Keratinocyte (primary cell): ENCODE data around the gene IL31RA. TPM values are rescaled to one million over a fixed set of nuclear protein-coding genes. Genes with fewer than 3 reads are reported as not detected.

Source experiments
- DNase-seq: peaks from one replicate; pipeline ENCODE4 v3.0.0-alpha.2; 2011; ENCODE audit warnings: low read depth, missing footprints, low spot score
- FAIRE-seq: peaks from 2 replicates; lab custom pipeline; 2011; peaks lifted over from hg19 to GRCh38; lab: Jason Lieb, UNC
- H2AFZ ChIP-seq: 2 replicates; pipeline ENCODE4 v1.6.0; 2012; ENCODE audit warnings: low read length, control low read depth, inconsistent platforms; ENCODE audit not compliant: control insufficient read depth
- H3K27ac ChIP-seq: 2 replicates; pipeline ENCODE4 v1.5.1; 2011; ENCODE audit warnings: low read length; ENCODE audit not compliant: control insufficient read depth, insufficient read depth
- H3K27me3 ChIP-seq: 3 replicates; pipeline ENCODE4 v1.6.0; 2011; ENCODE audit warnings: low read length; ENCODE audit not compliant: control insufficient read depth, insufficient read depth; ENCODE audit errors: extremely low read depth
- H3K36me3 ChIP-seq, 2 experiments: 2 replicates in 1 of 2; 3 replicates in 1 of 2; pipeline ENCODE4 v1.5.1; 2011; ENCODE audit warnings: low read length in 2 of 2, mild to moderate bottlenecking in 1 of 2; ENCODE audit not compliant: control insufficient read depth in 2 of 2, insufficient read depth in 2 of 2; ENCODE audit errors: extremely low read depth in 1 of 2
- H3K4me1 ChIP-seq: 3 replicates; pipeline ENCODE4 v1.5.1; 2011; ENCODE audit warnings: low read length; ENCODE audit not compliant: control insufficient read depth, insufficient read depth; ENCODE audit errors: extremely low read depth
- H3K4me2 ChIP-seq: 3 replicates; pipeline ENCODE4 v1.6.0; 2011; ENCODE audit warnings: low read depth, low read length; ENCODE audit not compliant: control insufficient read depth, insufficient read depth; ENCODE audit errors: extremely low read depth
- H3K4me3 ChIP-seq, 3 experiments: fragments of 200-600 bp in 1 of 3; sonication (generic) in 1 of 3; 2 replicates in 2 of 3; 3 replicates in 1 of 3; pipeline ENCODE4 v1.5.1; 2011 to 2016; ENCODE audit warnings: low read length in 3 of 3, mild to moderate bottlenecking in 3 of 3, control low read depth in 2 of 3, inconsistent platforms in 1 of 3, low read depth in 1 of 3, mixed read lengths in 1 of 3, mixed run types in 1 of 3, moderate library complexity in 1 of 3; ENCODE audit not compliant: control insufficient read depth in 2 of 3, insufficient read depth in 2 of 3; ENCODE audit errors: extremely low read depth in 1 of 3
- H3K79me2 ChIP-seq: 2 replicates; pipeline ENCODE4 v1.6.0; 2012; ENCODE audit warnings: low read length; ENCODE audit not compliant: control insufficient read depth, insufficient read depth
- H3K9ac ChIP-seq: 3 replicates; pipeline ENCODE4 v1.6.0; 2011; ENCODE audit warnings: low read length; ENCODE audit not compliant: control insufficient read depth, insufficient read depth; ENCODE audit errors: extremely low read depth
- H3K9me1 ChIP-seq: 3 replicates; pipeline ENCODE4 v1.6.0; 2011; ENCODE audit warnings: low read length; ENCODE audit not compliant: control insufficient read depth, insufficient read depth; ENCODE audit errors: extremely low read depth
- H3K9me3 ChIP-seq: 2 replicates; pipeline ENCODE4 v1.5.1; 2012; ENCODE audit warnings: low read depth, low read length; ENCODE audit not compliant: control insufficient read depth
- H4K20me1 ChIP-seq: 3 replicates; pipeline ENCODE4 v1.6.0; 2011; ENCODE audit warnings: low read length; ENCODE audit not compliant: control insufficient read depth, insufficient read depth; ENCODE audit errors: extremely low read depth
- EZH2 ChIP-seq: IDR thresholded peaks from one replicate; pipeline ENCODE4 v1.6.1; 2012; ENCODE audit warnings: inconsistent platforms, mild to moderate bottlenecking, low read length, moderate library complexity
- dilution Hi-C: fragments of 300-500 bp; cut with MboI; formaldehyde crosslinking; loops from one replicate; pipeline ENCODE4 v1.7.0; 2020; ENCODE audit warnings: low sequenced_read_pairs; ENCODE audit not compliant: extremely low pct_ligation_motif_present
- polyA plus RNA-seq, 5 experiments: library from polyadenylated mRNA; depleted of rRNA in 3 of 5; stranded (reverse) in 3 of 5; stranded (forward) in 1 of 5; unstranded in 1 of 5; fragments of >200 nt; gene quantifications; 1 replicate in 1 of 5; 2 replicates in 3 of 5; 3 replicates in 1 of 5; pipeline versions ENCODE4 v1.2.1 to v1.2.3, GENCODE V29; 2011 to 2012; ENCODE audit warnings: missing spikeins in 2 of 5, low read depth in 1 of 5, low replicate concordance in 1 of 5
- TF ChIP-seq, protein P1 (sequence below), 3 experiments: IDR thresholded peaks in 1 of 3; conservative IDR thresholded peaks in 1 of 3; optimal IDR thresholded peaks in 1 of 3; 2 replicates in 2 of 3; 3 replicates in 1 of 3; pipeline versions ENCODE3 to v1.5.1; 2011; ENCODE audit warnings: low read length in 3 of 3, mild to moderate bottlenecking in 3 of 3, moderate library complexity in 2 of 3, control low read depth in 1 of 3, inconsistent platforms in 1 of 3; ENCODE audit not compliant: insufficient read depth in 2 of 3; ENCODE audit errors: extremely low read depth in 1 of 3

IL31RA gene
- polyA plus RNA-seq, 1 donor (not counting 4 experiments of a cell fraction or from before 2014, with no cell fraction given), result 6.0 TPM

DNA sequence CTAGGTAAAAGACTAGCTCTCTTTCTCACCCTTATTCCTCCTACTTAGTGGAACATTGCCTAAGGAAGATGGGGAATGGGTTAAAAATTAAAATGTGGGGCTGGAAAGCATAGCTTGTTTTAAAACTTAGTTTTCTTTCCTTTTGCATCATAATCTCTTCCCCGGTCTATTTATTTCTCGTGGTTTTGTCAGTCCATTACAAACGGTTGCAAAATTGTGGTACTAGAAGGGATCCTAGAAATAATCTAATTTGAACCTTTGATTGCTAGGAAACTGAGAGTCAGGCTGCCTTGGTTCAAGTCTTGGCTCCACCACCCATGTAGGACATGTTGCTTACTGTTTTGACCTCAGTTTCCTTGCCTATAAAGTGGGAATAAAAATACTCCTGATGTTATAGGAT lies 1.3 kb downstream of the IL31RA start:
- Histone ChIP-seq H3K9ac (no peak overlapping the region), H3K79me2 (no peaks in the 10 kb centered on the region), H3K9me1 (no peaks in the 10 kb centered on the region), H3K36me3 (no peaks in the 10 kb centered on the region), H3K4me1 (peaks cover 33% of the 10 kb centered on the region), H2AFZ (no peak overlapping the region), H4K20me1 (no peaks in the 10 kb centered on the region), H3K27ac (peak overlapping the region; percentile 73), H3K27me3 (no peaks in the 10 kb centered on the region), H3K4me3 (no peak overlapping the region), H3K4me2 (peak overlapping the region; percentile 75), H3K9me3 (no peaks in the 10 kb centered on the region)
- FAIRE-seq (no peak), DNase-seq (no peak)
- dilution Hi-C loops, result no loop called here
- no peak for TF ChIP-seq EZH2
- TF ChIP-seq, protein P1, sequence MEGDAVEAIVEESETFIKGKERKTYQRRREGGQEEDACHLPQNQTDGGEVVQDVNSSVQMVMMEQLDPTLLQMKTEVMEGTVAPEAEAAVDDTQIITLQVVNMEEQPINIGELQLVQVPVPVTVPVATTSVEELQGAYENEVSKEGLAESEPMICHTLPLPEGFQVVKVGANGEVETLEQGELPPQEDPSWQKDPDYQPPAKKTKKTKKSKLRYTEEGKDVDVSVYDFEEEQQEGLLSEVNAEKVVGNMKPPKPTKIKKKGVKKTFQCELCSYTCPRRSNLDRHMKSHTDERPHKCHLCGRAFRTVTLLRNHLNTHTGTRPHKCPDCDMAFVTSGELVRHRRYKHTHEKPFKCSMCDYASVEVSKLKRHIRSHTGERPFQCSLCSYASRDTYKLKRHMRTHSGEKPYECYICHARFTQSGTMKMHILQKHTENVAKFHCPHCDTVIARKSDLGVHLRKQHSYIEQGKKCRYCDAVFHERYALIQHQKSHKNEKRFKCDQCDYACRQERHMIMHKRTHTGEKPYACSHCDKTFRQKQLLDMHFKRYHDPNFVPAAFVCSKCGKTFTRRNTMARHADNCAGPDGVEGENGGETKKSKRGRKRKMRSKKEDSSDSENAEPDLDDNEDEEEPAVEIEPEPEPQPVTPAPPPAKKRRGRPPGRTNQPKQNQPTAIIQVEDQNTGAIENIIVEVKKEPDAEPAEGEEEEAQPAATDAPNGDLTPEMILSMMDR (optimal IDR thresholded peaks at IDR 0.05 in 1 of 3, IDR thresholded peaks at IDR 0.05 in 1 of 3, conservative IDR thresholded peaks at IDR 0.05 in 1 of 3; ENCODE audit: extremely low read depth in 1 of 3, insufficient read depth in 2 of 3, low read length in 3 of 3), result no peak

DNA sequence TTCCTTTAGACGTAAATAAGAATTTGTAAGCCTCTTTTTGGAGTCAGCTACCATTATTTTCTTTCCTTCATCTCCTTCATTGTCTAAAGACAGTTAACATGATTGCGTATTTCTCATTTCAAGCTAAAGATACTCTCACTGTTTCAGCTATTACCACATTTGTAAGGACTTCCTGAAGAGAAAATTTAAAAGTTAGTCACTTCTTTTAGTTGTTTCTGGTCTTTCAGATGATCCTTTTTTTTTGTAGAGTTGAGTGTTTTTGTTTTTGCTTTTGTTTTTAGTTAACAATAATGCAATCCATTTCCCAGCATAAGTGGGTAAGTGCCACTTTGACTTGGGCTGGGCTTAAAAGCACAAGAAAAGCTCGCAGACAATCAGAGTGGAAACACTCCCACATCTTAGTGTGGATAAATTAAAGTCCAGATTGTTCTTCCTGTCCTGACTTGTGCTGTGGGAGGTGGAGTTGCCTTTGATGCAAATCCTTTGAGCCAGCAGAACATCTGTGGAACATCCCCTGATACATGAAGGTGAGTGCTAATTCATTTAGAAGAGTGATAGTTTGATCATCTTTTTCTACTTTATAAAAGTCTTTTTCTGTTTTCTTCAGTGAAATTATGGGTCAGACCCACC lies 2.0 kb downstream of the IL31RA start:
- peak overlapping the region in 2 of 3 experiments; percentile 41 to 57 for H3K4me3 ChIP-seq
- no peaks in the 10 kb centered on the region for H4K20me1 ChIP-seq
- H3K4me2 ChIP-seq, result peak overlapping the region; percentile 75
- H3K79me2 ChIP-seq, result no peaks in the 10 kb centered on the region
- peak overlapping the region; percentile 73 for H3K27ac ChIP-seq
- no peaks in the 10 kb centered on the region for H3K36me3 ChIP-seq
- DNase-seq (peak; percentile 11), FAIRE-seq (peak; percentile 98)
- H2AFZ ChIP-seq, result peak overlapping the region; percentile 63
- peaks cover 28% of the 10 kb centered on the region for H3K4me1 ChIP-seq
- H3K27me3 ChIP-seq, result no peaks in the 10 kb centered on the region
- H3K9me3 ChIP-seq, result no peaks in the 10 kb centered on the region
- TF ChIP-seq, protein P1 (optimal IDR thresholded peaks at IDR 0.05 in 1 of 3, IDR thresholded peaks at IDR 0.05 in 1 of 3, conservative IDR thresholded peaks at IDR 0.05 in 1 of 3; ENCODE audit: extremely low read depth in 1 of 3, insufficient read depth in 2 of 3, low read length in 3 of 3), result no peak
- TF ChIP-seq EZH2, result no peak
- peak overlapping the region; percentile 34 for H3K9ac ChIP-seq
- dilution Hi-C loops, result no loop called here
- no peaks in the 10 kb centered on the region for H3K9me1 ChIP-seq
